Nephron progenitor cell (in vitro differentiated cells): ENCODE measurements around the gene FOXN4.

ENCODE experiments used
- DNase-seq: peaks from one replicate; pipeline ENCODE4 v3.0.0; 2021
- H3K27ac Mint-ChIP-seq: 2 replicates; pipeline ENCODE4 v1.8.0; 2021; ENCODE audit warnings: mild to moderate bottlenecking, moderate library complexity, mixed read lengths
- H3K27me3 Mint-ChIP-seq: 2 replicates; pipeline ENCODE4 v1.8.0; 2021; ENCODE audit warnings: mild to moderate bottlenecking, low read depth, mixed read lengths; ENCODE audit not compliant: poor library complexity
- H3K36me3 Mint-ChIP-seq: 2 replicates; pipeline ENCODE4 v1.8.0; 2021; ENCODE audit warnings: low read depth, mixed read lengths
- H3K4me1 Mint-ChIP-seq: 2 replicates; pipeline ENCODE4 v1.8.0; 2021; ENCODE audit warnings: mixed read lengths
- H3K4me3 Mint-ChIP-seq: 2 replicates; pipeline ENCODE4 v1.8.0; 2021; ENCODE audit warnings: mild to moderate bottlenecking, moderate library complexity, mixed read lengths
- H3K9me3 Mint-ChIP-seq: 2 replicates; pipeline ENCODE4 v1.8.0; 2021; ENCODE audit warnings: mild to moderate bottlenecking, moderate library complexity, mixed read lengths
- CTCF ChIP-seq: fragments of 200-600 bp; sonication (generic); IDR thresholded peaks from 2 replicates; pipeline ENCODE4 v1.5.0; 2021; ENCODE audit warnings: antibody characterized with exemption

FOXN4 gene

GRCh38 chr12:109292342-109292711, 16.8 kb downstream of the FOXN4 start:
- H3K4me1 Mint-ChIP-seq: peaks cover 21% of the 10 kb centered on the region
- H3K27ac Mint-ChIP-seq: no peak overlapping the region
- no peak overlapping the region for H3K4me3 Mint-ChIP-seq
- DNase-seq: no peak
- peaks cover 37% of the 10 kb centered on the region for H3K27me3 Mint-ChIP-seq
- H3K9me3 Mint-ChIP-seq: no peaks in the 10 kb centered on the region
- TF ChIP-seq CTCF: no peak
- no peaks in the 10 kb centered on the region for H3K36me3 Mint-ChIP-seq

- Mint-ChIP-seq H3K27ac (peak overlapping the region; percentile 83), H3K27me3 (peaks cover 33% of the 10 kb centered on the region), H3K36me3 (no peaks in the 10 kb centered on the region), H3K4me3 (peak overlapping the region; percentile 46), H3K4me1 (peaks cover 21% of the 10 kb centered on the region), H3K9me3 (no peaks in the 10 kb centered on the region)
- TF ChIP-seq CTCF: no peak
- DNase-seq: peak; percentile 81
Measured at GRCh38 chr12:109291521-109292341, 17.4 kb downstream of the FOXN4 start.

GRCh38 chr12:109291117-109291516, 18.0 kb downstream of the FOXN4 start:
- no peak for TF ChIP-seq CTCF
- H3K27ac Mint-ChIP-seq: no peak overlapping the region
- DNase-seq: no peak
- peaks cover 21% of the 10 kb centered on the region for H3K4me1 Mint-ChIP-seq
- no peaks in the 10 kb centered on the region for H3K9me3 Mint-ChIP-seq
- H3K27me3 Mint-ChIP-seq: peaks cover 35% of the 10 kb centered on the region
- H3K36me3 Mint-ChIP-seq: no peaks in the 10 kb centered on the region
- H3K4me3 Mint-ChIP-seq: peak overlapping the region; percentile 46

GRCh38 chr12:109290061-109290460, 19.0 kb downstream of the FOXN4 start:
- Mint-ChIP-seq H3K9me3 (no peaks in the 10 kb centered on the region), H3K4me3 (no peak overlapping the region), H3K27me3 (peaks cover 30% of the 10 kb centered on the region), H3K27ac (no peak overlapping the region), H3K36me3 (no peaks in the 10 kb centered on the region), H3K4me1 (peaks cover 21% of the 10 kb centered on the region)
- no peak for TF ChIP-seq CTCF
- no peak for DNase-seq

- no peak overlapping the region for H3K4me3 Mint-ChIP-seq
- H3K4me1 Mint-ChIP-seq: peaks cover 21% of the 10 kb centered on the region
- no peak overlapping the region for H3K27ac Mint-ChIP-seq
- no peaks in the 10 kb centered on the region for H3K9me3 Mint-ChIP-seq
- no peaks in the 10 kb centered on the region for H3K36me3 Mint-ChIP-seq
- no peak for DNase-seq
- peaks cover 25% of the 10 kb centered on the region for H3K27me3 Mint-ChIP-seq
- TF ChIP-seq CTCF: no peak
Measured at GRCh38 chr12:109289551-109289950, 19.5 kb downstream of the FOXN4 start.

- H3K4me1 Mint-ChIP-seq: peaks cover 21% of the 10 kb centered on the region
- H3K4me3 Mint-ChIP-seq: no peak overlapping the region
- H3K36me3 Mint-ChIP-seq: no peaks in the 10 kb centered on the region
- no peak for TF ChIP-seq CTCF
- H3K27me3 Mint-ChIP-seq: peaks cover 27% of the 10 kb centered on the region
- no peaks in the 10 kb centered on the region for H3K9me3 Mint-ChIP-seq
- DNase-seq: no peak
- no peak overlapping the region for H3K27ac Mint-ChIP-seq
Measured at GRCh38 chr12:109289004-109289403, 20.1 kb downstream of the FOXN4 start.
